ENCODE data around the gene HSF2BP. TPM values are rescaled to one million over a fixed set of nuclear protein-coding genes. Genes with fewer than 3 reads are reported as not detected.
A peak's percentile ranks its signal among the peaks of the same experiment; 100 is the strongest.

The HSF2BP gene
- total RNA-seq, 1 experiment from 2014 or later = 1.5 TPM

GRCh38 chr21:43585514-43585913 lies 73.8 kb downstream of the HSF2BP start:
- Histone ChIP-seq H3K79me1 (ENCODE audit: insufficient read depth, low read depth, low read length, poor library complexity, severe bottlenecking) (no peaks in the 10 kb centered on the region), H3K79me2 (ENCODE audit: insufficient read depth, low read length) (no peaks in the 10 kb centered on the region), H4K8ac (replicated peaks; ENCODE audit: insufficient read length, low read depth, low read length) (no peak overlapping the region), H4K20me1 (ENCODE audit: control insufficient read depth, insufficient read depth, insufficient read length) (no peaks in the 10 kb centered on the region), H3K9me3 (ENCODE audit: control insufficient read depth, low read depth, low read length) (no peaks in the 10 kb centered on the region), H3K4ac (ENCODE audit: low read depth, low read length) (no peak overlapping the region), H2AK5ac (ENCODE audit: insufficient read length, low read length) (no peak overlapping the region), H2BK5ac (ENCODE audit: insufficient read length, low read length) (no peak overlapping the region), H3K27me3 (ENCODE audit: insufficient read depth, low read length) (no peaks in the 10 kb centered on the region), H3K9ac (ENCODE audit: extremely low read depth, insufficient read length, low read length) (no peak overlapping the region), H3K27ac (ENCODE audit: insufficient read length, low read depth, low read length) (no peak overlapping the region), H2BK120ac (ENCODE audit: low read depth, low read length, poor library complexity, severe bottlenecking) (no peak overlapping the region), H3K14ac (ENCODE audit: insufficient read depth, low read length) (no peak overlapping the region), H3K4me2 (ENCODE audit: insufficient read depth, insufficient read length, low read length) (no peak overlapping the region), H4K5ac (ENCODE audit: insufficient read length, low read depth, low read length) (no peak overlapping the region), H3K4me1 (ENCODE audit: insufficient read depth, low read length) (no peaks in the 10 kb centered on the region; the same call in 1 of the 2 replicates), H2BK12ac (ENCODE audit: insufficient read length, low read depth, low read length) (no peak overlapping the region), H2BK15ac (ENCODE audit: low read depth, low read length) (no peak overlapping the region), H3K23me2 (ENCODE audit: insufficient read length, low read depth, low read length, poor library complexity, severe bottlenecking) (no peaks in the 10 kb centered on the region), H3T11ph (ENCODE audit: low read length) (no peak overlapping the region), H3K56ac (ENCODE audit: insufficient read length, low read depth, low read length) (no peak overlapping the region), H3K18ac (ENCODE audit: insufficient read length, low read depth, low read length) (no peak overlapping the region), H2BK20ac (ENCODE audit: low read depth, low read length, poor library complexity, severe bottlenecking) (no peak overlapping the region), H3K23ac (ENCODE audit: insufficient read length, low read depth, low read length) (no peak overlapping the region), H4K91ac (ENCODE audit: insufficient read length, low read depth, low read length) (no peak overlapping the region), H2AFZ (ENCODE audit: low read length) (no peak overlapping the region)
- Mint-ChIP-seq H3K27ac (peak overlapping the region in 1 of 3 experiments; percentile 25; a peak in 1 of 7 replicates), H3K9me3 (no peaks in the 10 kb centered on the region), H3K4me3 (no peak overlapping the region), H3K36me3 (ENCODE audit: insufficient read depth in 1 of 3, low read depth in 3 of 3) (no peaks in the 10 kb centered on the region), H3K27me3 (ENCODE audit: low read depth) (no peaks in the 10 kb centered on the region; the same call in 1 of the 2 replicates), H3K4me1 (peaks cover 11% of the 10 kb centered on the region in 2 experiments)
- DNase-seq = no peak
- no CpG with 5 or more reads among the region's 4 CpGs for WGBS (ENCODE audit: extremely low coverage, insufficient read length, low lambda C conversion rate)
- no peak for TF ChIP-seq CTCF (conservative IDR thresholded peaks at IDR 0.05)
